ENCODE data around the gene PGM1.
"Not testable (repeated sequence)": the region's sequence is repeated elsewhere in the genome, so short reads cannot be mapped to it uniquely, and the experiment has no call there.

The PGM1 gene

GRCh38 chr1:63593303-63593885 lies at the start of gene PGM1:
TSS of gene PGM1 (plus strand) at chr1:63593411. CDS start at chr1:63593489, 78 bp downstream.
- peak; percentile 41 to 44 for DNase-seq

- peak in 1 of 2 experiments; percentile 11 for DNase-seq
These were observed 47.4 kb upstream of the PGM1 start for GRCh38 chr1:63545780-63546179.

- no peak for DNase-seq
These were observed 45.5 kb upstream of the PGM1 start for GRCh38 chr1:63547621-63548294.

- no peak for DNase-seq
These were observed 44.9 kb upstream of the PGM1 start for GRCh38 chr1:63548303-63548702.

- no peak for DNase-seq
These were observed 44.3 kb upstream of the PGM1 start for GRCh38 chr1:63548877-63549276.

GRCh38 chr1:63555480-63555879 lies 37.7 kb upstream of the PGM1 start:
- DNase-seq, result no peak

GRCh38 chr1:63557365-63557987 lies 35.7 kb upstream of the PGM1 start:
- DNase-seq, result peak; percentile 47 to 59

- no peak for DNase-seq
These were observed 33.9 kb upstream of the PGM1 start for GRCh38 chr1:63559357-63559756.

GRCh38 chr1:63563745-63564144 lies 29.5 kb upstream of the PGM1 start:
- no peak for DNase-seq

- DNase-seq, result no peak
These were observed 24.1 kb upstream of the PGM1 start for GRCh38 chr1:63569068-63569467.

- DNase-seq, result no peak
These were observed 23.4 kb upstream of the PGM1 start for GRCh38 chr1:63569640-63570316.

- not testable (repeated sequence) for DNase-seq
These were observed 20.5 kb upstream of the PGM1 start for GRCh38 chr1:63572686-63573085.

GRCh38 chr1:63574203-63574796 lies 18.9 kb upstream of the PGM1 start:
- DNase-seq, result not testable (repeated sequence)

- peak; percentile 43 to 44 for DNase-seq
These were observed 17.8 kb upstream of the PGM1 start for GRCh38 chr1:63575340-63575826.

GRCh38 chr1:63586326-63586725 lies 6.9 kb upstream of the PGM1 start:
- DNase-seq, result not testable (repeated sequence)

GRCh38 chr1:63590166-63590560 lies 3.0 kb upstream of the PGM1 start:
- DNase-seq, result no peak

GRCh38 chr1:63592536-63593302 lies 492 bp upstream of the PGM1 start:
- peak; percentile 58 to 59 for DNase-seq

GRCh38 chr1:63593886-63594605 lies 835 bp downstream of the PGM1 start:
- peak; percentile 88 for DNase-seq

GRCh38 chr1:63595435-63595834 lies 2.2 kb downstream of the PGM1 start:
- DNase-seq, result no peak

GRCh38 chr1:63599799-63600198 lies 6.6 kb downstream of the PGM1 start:
- DNase-seq, result no peak

- DNase-seq, result no peak
These were observed 7.0 kb downstream of the PGM1 start for GRCh38 chr1:63600248-63600647.

GRCh38 chr1:63601061-63601460 lies 7.8 kb downstream of the PGM1 start:
- no peak for DNase-seq
